MM.1S (cell line): ENCODE results near the gene ASH1L.
"Not testable (repeated sequence)": the region's sequence is repeated elsewhere in the genome, so short reads cannot be mapped to it uniquely, and the experiment has no call there.

Experiments
- DNase-seq: peaks from one replicate; pipeline ENCODE4 v3.0.0-alpha.2; 2015
- H2AFZ ChIP-seq: fragments of 300-600 bp; sonication (generic); 2 replicates; pipeline ENCODE4 v1.6.0; 2016; ENCODE audit warnings: antibody characterized with exemption, low read length
- H3F3A ChIP-seq: fragments of 300-600 bp; sonication (generic); 2 replicates; pipeline ENCODE4 v1.6.1; 2016; ENCODE audit warnings: mild to moderate bottlenecking, antibody characterized with exemption, low read length, moderate library complexity, mixed read lengths; ENCODE audit not compliant: insufficient read depth
- H3K27ac ChIP-seq: fragments of 300-600 bp; sonication (generic); 2 replicates; pipeline ENCODE4 v1.5.1; 2016; ENCODE audit warnings: mild to moderate bottlenecking, low read length
- H3K27me3 ChIP-seq: fragments of 300-600 bp; sonication (generic); replicated peaks from 2 replicates; pipeline ENCODE4 v1.6.0; 2016; ENCODE audit warnings: low read length; ENCODE audit not compliant: insufficient read depth
- H3K36me3 ChIP-seq: fragments of 300-600 bp; sonication (generic); replicated peaks from 2 replicates; pipeline ENCODE4 v1.6.1; 2016; ENCODE audit warnings: mild to moderate bottlenecking, low read length, mixed read lengths; ENCODE audit not compliant: insufficient read depth
- H3K4me1 ChIP-seq: fragments of 300-600 bp; sonication (generic); 2 replicates; pipeline ENCODE4 v1.6.1; 2016; ENCODE audit warnings: low read length, mixed read lengths
- H3K4me2 ChIP-seq: fragments of 300-600 bp; sonication (generic); 2 replicates; pipeline ENCODE4 v1.6.0; 2016; ENCODE audit warnings: low read depth, low read length
- H3K4me3 ChIP-seq: fragments of 300-600 bp; sonication (generic); 2 replicates; pipeline ENCODE4 v1.5.1; 2016; ENCODE audit warnings: low read length, mixed read lengths
- H3K79me2 ChIP-seq: fragments of 300-600 bp; sonication (generic); 2 replicates; pipeline ENCODE4 v1.6.1; 2016; ENCODE audit warnings: mixed run types, low read length, mixed read lengths
- H3K9ac ChIP-seq: fragments of 300-600 bp; sonication (generic); 2 replicates; pipeline ENCODE4 v1.6.1; 2016; ENCODE audit warnings: low read length, mixed read lengths
- H3K9me2 ChIP-seq: fragments of 300-600 bp; sonication (generic); replicated peaks from 2 replicates; pipeline ENCODE4 v1.6.1; 2016; ENCODE audit warnings: mild to moderate bottlenecking, low read length, mixed read lengths; ENCODE audit not compliant: insufficient read depth
- H3K9me3 ChIP-seq: fragments of 300-600 bp; sonication (generic); replicated peaks from 2 replicates; pipeline ENCODE4 v1.6.1; 2016; ENCODE audit warnings: mild to moderate bottlenecking, low read length, mixed read lengths; ENCODE audit not compliant: insufficient read depth
- H4K20me1 ChIP-seq: fragments of 300-600 bp; sonication (generic); 2 replicates; pipeline ENCODE4 v1.6.1; 2016; ENCODE audit warnings: mild to moderate bottlenecking, low read length, moderate library complexity, mixed read lengths; ENCODE audit not compliant: insufficient read depth
- CTCF ChIP-seq: fragments of 300-600 bp; sonication (generic); IDR thresholded peaks from 2 replicates; pipeline ENCODE4 v1.5.1; 2016; ENCODE audit warnings: antibody characterized with exemption, low read length, mixed read lengths
- EZH2 ChIP-seq: fragments of 300-600 bp; sonication (generic); optimal IDR thresholded peaks from 2 replicates; pipeline ENCODE3; 2017; ENCODE audit warnings: low read depth, mild to moderate bottlenecking, antibody characterized with exemption, low read length, mixed read lengths
- EZH2phosphoT487 ChIP-seq: fragments of 300-600 bp; sonication (generic); IDR thresholded peaks from 2 replicates; pipeline ENCODE4 v1.6.1; 2018; ENCODE audit warnings: antibody characterized with exemption, low read length

The ASH1L gene, protein sequence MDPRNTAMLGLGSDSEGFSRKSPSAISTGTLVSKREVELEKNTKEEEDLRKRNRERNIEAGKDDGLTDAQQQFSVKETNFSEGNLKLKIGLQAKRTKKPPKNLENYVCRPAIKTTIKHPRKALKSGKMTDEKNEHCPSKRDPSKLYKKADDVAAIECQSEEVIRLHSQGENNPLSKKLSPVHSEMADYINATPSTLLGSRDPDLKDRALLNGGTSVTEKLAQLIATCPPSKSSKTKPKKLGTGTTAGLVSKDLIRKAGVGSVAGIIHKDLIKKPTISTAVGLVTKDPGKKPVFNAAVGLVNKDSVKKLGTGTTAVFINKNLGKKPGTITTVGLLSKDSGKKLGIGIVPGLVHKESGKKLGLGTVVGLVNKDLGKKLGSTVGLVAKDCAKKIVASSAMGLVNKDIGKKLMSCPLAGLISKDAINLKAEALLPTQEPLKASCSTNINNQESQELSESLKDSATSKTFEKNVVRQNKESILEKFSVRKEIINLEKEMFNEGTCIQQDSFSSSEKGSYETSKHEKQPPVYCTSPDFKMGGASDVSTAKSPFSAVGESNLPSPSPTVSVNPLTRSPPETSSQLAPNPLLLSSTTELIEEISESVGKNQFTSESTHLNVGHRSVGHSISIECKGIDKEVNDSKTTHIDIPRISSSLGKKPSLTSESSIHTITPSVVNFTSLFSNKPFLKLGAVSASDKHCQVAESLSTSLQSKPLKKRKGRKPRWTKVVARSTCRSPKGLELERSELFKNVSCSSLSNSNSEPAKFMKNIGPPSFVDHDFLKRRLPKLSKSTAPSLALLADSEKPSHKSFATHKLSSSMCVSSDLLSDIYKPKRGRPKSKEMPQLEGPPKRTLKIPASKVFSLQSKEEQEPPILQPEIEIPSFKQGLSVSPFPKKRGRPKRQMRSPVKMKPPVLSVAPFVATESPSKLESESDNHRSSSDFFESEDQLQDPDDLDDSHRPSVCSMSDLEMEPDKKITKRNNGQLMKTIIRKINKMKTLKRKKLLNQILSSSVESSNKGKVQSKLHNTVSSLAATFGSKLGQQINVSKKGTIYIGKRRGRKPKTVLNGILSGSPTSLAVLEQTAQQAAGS (N-terminal part only)

GRCh38 chr1:155562581-155563376 is at the start of gene ASH1L:
ASH1L (minus strand) TSS chr1:155562803; CDS start chr1:155521519, 41,284 bp downstream.
- 0 out of 2 replicates have a peak, but pooled peaks cover 6% of the 10 kb centered on the region for H3F3A ChIP-seq
- H3K4me2 ChIP-seq, result peak within 1 kb of the TSS; percentile 49; the same call in 1 of the 2 replicates
- TF ChIP-seq CTCF (no peak), EZH2 (no peak), EZH2phosphoT487 (no peak)
- no peaks in the 10 kb centered on the region for H3K9me2 ChIP-seq
- H2AFZ ChIP-seq, result peak within 1 kb of the TSS; percentile 91
- DNase-seq, result peak; percentile 98
- H3K4me3 ChIP-seq, result peak within 1 kb of the TSS; percentile 85
- H3K79me2 ChIP-seq, result peaks cover 90% of the 10 kb centered on the region
- H3K27me3 ChIP-seq, result no peaks in the 10 kb centered on the region
- H3K27ac ChIP-seq, result peak within 1 kb of the TSS; percentile 87
- 0 out of 2 replicates have a peak, but pooled peaks cover 5% of the 10 kb centered on the region for H3K36me3 ChIP-seq
- H4K20me1 ChIP-seq, result peaks cover 7% of the 10 kb centered on the region; the same call in 1 of the 2 replicates
- H3K9me3 ChIP-seq, result no peaks in the 10 kb centered on the region
- peaks cover 11% of the 10 kb centered on the region for H3K4me1 ChIP-seq
- peak within 1 kb of the TSS; percentile 95 for H3K9ac ChIP-seq

DNA sequence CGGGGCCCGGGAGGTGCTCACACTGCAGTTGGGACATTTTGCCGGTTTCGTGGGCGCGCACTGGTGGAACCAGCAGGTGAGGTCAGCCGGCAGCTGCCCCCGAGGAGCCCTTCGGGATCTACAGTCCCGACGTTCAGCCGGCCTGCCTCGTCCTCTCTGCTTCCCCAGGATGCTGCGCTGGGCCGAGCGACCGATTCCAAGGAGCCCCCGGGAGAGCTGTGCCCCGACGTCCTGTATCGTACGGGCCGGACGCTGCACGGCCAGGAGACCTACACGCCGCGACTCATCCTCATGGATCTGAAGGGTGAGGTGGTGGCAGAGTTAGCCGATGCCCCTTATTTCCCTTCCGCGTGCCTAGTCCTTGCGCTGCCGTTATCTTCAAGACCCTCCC is 47.6 kb upstream of the ASH1L start:
- not testable (repeated sequence) for H4K20me1 ChIP-seq, H3K27me3 ChIP-seq, H2AFZ ChIP-seq, H3K9me2 ChIP-seq, DNase-seq, H3K79me2 ChIP-seq, H3K4me2 ChIP-seq, H3K27ac ChIP-seq, H3K36me3 ChIP-seq, H3K9me3 ChIP-seq, H3K4me1 ChIP-seq
- Histone ChIP-seq H3K9ac (peak overlapping the region; percentile 69; the same call in 1 of the 2 replicates), H3F3A (0 out of 2 replicates have a peak, but pooled peaks cover 11% of the 10 kb centered on the region), H3K4me3 (peak overlapping the region; percentile 75)

GRCh38 chr1:155609515-155610256 is 47.1 kb upstream of the ASH1L start, which contains the start of gene MSTO1:
MSTO1 (plus strand) TSS chr1:155610218; CDS start chr1:155610249, 31 bp downstream.
- Histone ChIP-seq H3K36me3 (no peaks in the 10 kb centered on the region), H3F3A (0 out of 2 replicates have a peak, but pooled peaks cover 11% of the 10 kb centered on the region), H3K79me2 (peaks cover 3% of the 10 kb centered on the region; the same call in 1 of the 2 replicates), H3K9ac (peak within 1 kb of the TSS; percentile 69), H3K9me2 (no peaks in the 10 kb centered on the region), H3K4me2 (peak within 1 kb of the TSS; percentile 87), H3K9me3 (no peaks in the 10 kb centered on the region), H3K27ac (peak within 1 kb of the TSS; percentile 24; the same call in 1 of the 2 replicates), H4K20me1 (no peaks in the 10 kb centered on the region), H2AFZ (peak within 1 kb of the TSS; percentile 77), H3K4me3 (peak within 1 kb of the TSS; percentile 75), H3K27me3 (no peaks in the 10 kb centered on the region; the same call in 1 of the 2 replicates), H3K4me1 (no peaks in the 10 kb centered on the region)
- TF ChIP-seq EZH2phosphoT487, result no peak
- TF ChIP-seq CTCF, result no peak
- no peak for TF ChIP-seq EZH2
- DNase-seq, result peak; percentile 100
